ENCODE data around the gene XRCC5.

Gene XRCC5

DNA sequence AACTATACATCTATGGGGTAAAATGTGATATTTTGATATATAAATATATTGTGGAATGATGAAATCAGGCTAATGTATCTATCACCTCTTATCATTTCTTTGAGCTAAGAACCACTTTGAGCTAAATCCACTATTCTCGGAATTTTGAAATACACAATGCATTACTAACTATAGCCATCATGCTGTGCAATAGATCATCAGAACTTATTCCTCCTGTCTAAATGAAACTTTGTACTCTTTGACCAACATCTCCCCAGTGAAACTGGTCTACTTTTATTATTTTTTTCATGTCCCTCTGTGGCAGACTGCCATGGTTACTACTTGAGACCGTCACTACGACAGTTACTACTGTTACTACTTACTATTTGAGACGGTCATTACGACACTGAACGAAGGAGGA is 39.0 kb upstream of the XRCC5 start:
- H3K36me3 ChIP-seq, result peaks cover 16% of the 10 kb centered on the region
- H3K27me3 ChIP-seq (ENCODE audit: insufficient read depth, low read depth, severe bottlenecking), result no peaks in the 10 kb centered on the region
- no peak for DNase-seq
- TF ChIP-seq CTCF (IDR thresholded peaks at IDR 0.05; ENCODE audit: low read depth, low read length), result no peak
- H3K4me3 ChIP-seq (ENCODE audit: low read depth, low read length), result no peak overlapping the region
- no peak overlapping the region for H3K27ac ChIP-seq
- no peaks in the 10 kb centered on the region for H3K9me3 ChIP-seq (ENCODE audit: severe bottlenecking)

DNA sequence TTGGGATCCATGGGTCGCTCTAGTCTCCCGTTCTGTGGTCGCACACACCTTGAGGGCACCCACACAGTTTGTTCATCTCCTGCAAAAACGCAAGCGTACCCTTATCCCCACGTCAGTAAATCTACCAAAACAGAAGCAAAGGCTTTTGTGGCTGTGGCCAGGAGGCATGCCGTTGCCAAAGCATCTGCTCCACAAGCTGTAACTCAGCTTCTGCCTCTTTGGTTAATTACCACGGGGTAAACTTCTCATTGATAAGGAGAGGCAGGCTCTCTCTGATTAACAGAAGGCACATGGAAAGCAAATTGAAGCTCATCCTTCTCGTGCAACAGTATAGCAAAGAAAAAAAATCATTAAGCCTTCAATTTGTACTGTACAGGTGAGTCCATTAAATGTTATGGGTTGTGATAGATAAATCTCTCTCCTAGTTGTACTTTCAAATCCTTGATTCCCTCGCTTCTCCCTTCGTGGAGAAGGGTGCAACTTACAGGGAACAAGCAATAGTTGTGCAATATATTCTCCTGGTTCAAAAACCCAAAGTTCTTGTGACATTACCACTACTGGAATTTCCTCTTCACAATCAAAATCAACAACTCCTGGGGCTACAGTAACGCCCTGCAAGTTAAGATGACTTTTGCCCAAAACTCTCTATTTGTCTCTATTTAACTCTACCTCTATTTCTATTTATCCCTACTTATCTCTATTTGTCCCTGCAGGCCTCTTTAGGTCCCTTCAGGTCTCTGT is 37.9 kb upstream of the XRCC5 start:
- no peak for TF ChIP-seq CTCF (IDR thresholded peaks at IDR 0.05; ENCODE audit: low read depth, low read length)
- no peak for DNase-seq

DNA sequence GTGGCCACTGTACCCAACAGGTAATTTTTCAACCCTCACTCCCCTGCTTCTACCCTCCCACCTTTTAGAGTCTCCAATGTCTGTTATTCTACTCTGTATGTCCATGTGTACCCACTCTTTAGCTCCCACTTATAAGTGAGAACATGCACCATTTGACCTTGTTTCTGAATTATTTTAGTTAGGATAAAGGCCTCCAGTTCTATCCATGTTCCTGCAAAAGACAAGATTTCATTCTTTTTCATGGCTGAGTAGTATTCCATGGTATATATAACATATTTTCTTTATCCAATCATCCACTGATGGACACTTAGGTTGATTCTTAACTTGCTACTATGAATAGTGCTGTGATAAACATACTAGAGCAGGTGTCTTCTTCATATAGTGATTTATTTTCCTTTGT is 36.7 kb upstream of the XRCC5 start:
- peaks cover 8% of the 10 kb centered on the region; the same call in 1 of the 2 replicates for H3K36me3 ChIP-seq

More for the DNA sequence above, 37.9 kb upstream of the XRCC5 start:
- Histone ChIP-seq H3K9me3 (ENCODE audit: severe bottlenecking) (no peaks in the 10 kb centered on the region), H3K27ac (no peak overlapping the region), H3K36me3 (peaks cover 7% of the 10 kb centered on the region), H3K27me3 (ENCODE audit: insufficient read depth, low read depth, severe bottlenecking) (no peaks in the 10 kb centered on the region), H3K4me3 (ENCODE audit: low read depth, low read length) (no peak overlapping the region)

DNA sequence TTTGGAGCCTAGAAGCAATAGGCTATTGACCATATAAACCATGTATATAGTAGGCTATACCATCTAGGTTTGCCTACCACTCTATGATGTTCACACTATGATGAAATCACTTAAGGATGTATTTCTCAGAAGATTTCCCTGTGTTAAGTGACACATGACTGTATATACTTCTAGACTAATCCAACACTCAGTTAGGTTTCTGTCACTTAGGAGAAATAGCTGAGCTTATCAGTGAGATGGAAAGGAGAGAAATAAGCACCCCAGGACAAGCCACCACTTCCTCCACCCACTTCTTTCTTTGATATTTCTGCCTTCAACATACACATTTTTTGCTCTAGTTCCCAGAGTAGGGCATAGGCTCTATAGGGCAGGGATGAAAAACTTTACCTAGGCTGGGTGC is 35.4 kb upstream of the XRCC5 start:
- no peak for TF ChIP-seq CTCF (IDR thresholded peaks at IDR 0.05; ENCODE audit: low read depth, low read length)
- peaks cover 8% of the 10 kb centered on the region; the same call in 1 of the 2 replicates for H3K36me3 ChIP-seq
- no peak for DNase-seq

More for the DNA sequence above, 36.7 kb upstream of the XRCC5 start:
- no peak for DNase-seq
- TF ChIP-seq CTCF (IDR thresholded peaks at IDR 0.05; ENCODE audit: low read depth, low read length), result no peak
- Histone ChIP-seq H3K27ac (no peak overlapping the region), H3K4me3 (ENCODE audit: low read depth, low read length) (no peak overlapping the region), H3K9me3 (ENCODE audit: severe bottlenecking) (no peaks in the 10 kb centered on the region), H3K27me3 (ENCODE audit: insufficient read depth, low read depth, severe bottlenecking) (no peaks in the 10 kb centered on the region)

DNA sequence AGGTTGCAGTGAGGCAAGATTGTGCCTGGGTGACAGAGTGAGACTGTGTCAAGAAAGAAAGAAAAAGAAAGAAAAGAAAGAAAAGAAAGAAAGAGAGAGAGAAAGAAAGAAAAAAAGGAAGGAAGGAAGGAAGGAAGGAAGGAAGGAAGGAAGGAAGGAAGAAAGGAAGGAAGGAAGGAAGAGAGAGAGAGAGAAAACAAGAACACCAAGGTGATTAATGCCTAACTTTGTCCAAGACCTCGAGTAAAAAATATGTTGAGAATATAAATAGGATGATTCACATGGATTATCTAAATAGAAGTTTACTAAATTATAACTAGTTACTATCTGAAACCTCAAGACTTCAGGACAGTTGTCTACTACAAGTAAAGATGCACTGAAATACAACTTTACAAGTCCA is 34.8 kb upstream of the XRCC5 start:
- H3K4me3 ChIP-seq (ENCODE audit: low read depth, low read length), result no peak overlapping the region
- H3K9me3 ChIP-seq (ENCODE audit: severe bottlenecking), result no peaks in the 10 kb centered on the region
- no peak for TF ChIP-seq CTCF (IDR thresholded peaks at IDR 0.05; ENCODE audit: low read depth, low read length)
- H3K27ac ChIP-seq, result no peak overlapping the region
- no peaks in the 10 kb centered on the region for H3K27me3 ChIP-seq (ENCODE audit: insufficient read depth, low read depth, severe bottlenecking)
- DNase-seq, result no peak
- H3K36me3 ChIP-seq, result peaks cover 8% of the 10 kb centered on the region; the same call in 1 of the 2 replicates

More for the DNA sequence above, 35.4 kb upstream of the XRCC5 start:
- H3K4me3 ChIP-seq (ENCODE audit: low read depth, low read length), result no peak overlapping the region
- H3K9me3 ChIP-seq (ENCODE audit: severe bottlenecking), result no peaks in the 10 kb centered on the region
- no peak overlapping the region for H3K27ac ChIP-seq
- H3K27me3 ChIP-seq (ENCODE audit: insufficient read depth, low read depth, severe bottlenecking), result no peaks in the 10 kb centered on the region

GRCh38 chr2:216074794-216075193 is 34.4 kb upstream of the XRCC5 start:
- TF ChIP-seq CTCF (IDR thresholded peaks at IDR 0.05; ENCODE audit: low read depth, low read length), result no peak
- no peaks in the 10 kb centered on the region for H3K27me3 ChIP-seq (ENCODE audit: insufficient read depth, low read depth, severe bottlenecking)
- H3K27ac ChIP-seq, result no peak overlapping the region
- DNase-seq, result no peak
- H3K36me3 ChIP-seq, result peaks cover 8% of the 10 kb centered on the region; the same call in 1 of the 2 replicates
- H3K4me3 ChIP-seq (ENCODE audit: low read depth, low read length), result no peak overlapping the region
- no peaks in the 10 kb centered on the region for H3K9me3 ChIP-seq (ENCODE audit: severe bottlenecking)

Measured in WERI-Rb-1 (cell line).